BJ (cell line): ENCODE results near the gene IL10. TPM values are rescaled to one million over a fixed set of nuclear protein-coding genes. Genes with fewer than 3 reads are reported as not detected.

Experiments
- polyA plus RNA-seq: library from polyadenylated mRNA; depleted of rRNA; stranded (reverse); fragments of >200 nt; gene quantifications from 2 replicates; pipeline ENCODE4 v1.2.3, GENCODE V29; 2011; rRNA removed
- small RNA-seq: library from RNA; depleted of rRNA; stranded (forward); fragments of <200 nt; gene quantifications from one replicate; pipeline ENCODE3, GENCODE V24; 2012; ENCODE audit warnings: low replicate concordance, low read depth; ENCODE audit not compliant: insufficient read length

The IL10 gene
- polyA plus RNA-seq, 1 experiment = not detected

Small RNA genes within 50 kb of the gene (small RNA-seq; reads per million reads assigned to genes)
- not detected for gene RF00019

Other genes with a start within 250 kb of the IL10 start
- 88.7 and 97.4 TPM in 2 replicates for gene EIF2D, start 160.0 kb downstream of the IL10 start, polyA plus RNA-seq
- gene DYRK3, start 137.0 kb downstream of the IL10 start, polyA plus RNA-seq = 7.4 and 10.8 TPM in 2 replicates
- gene MAPKAPK2, start 87.6 kb downstream of the IL10 start, polyA plus RNA-seq = 65.6 and 80.1 TPM in 2 replicates
- gene IL19, start 1.7 kb downstream of the IL10 start, polyA plus RNA-seq = not detected in 2 replicates
- gene IL20, start 93.1 kb upstream of the IL10 start, polyA plus RNA-seq = not detected in 2 replicates
- gene IL24, start 124.9 kb upstream of the IL10 start, polyA plus RNA-seq = 0.10 and 0.25 TPM in 2 replicates
- gene FCMR, start 149.4 kb upstream of the IL10 start, polyA plus RNA-seq = 0.56 and 1.4 TPM in 2 replicates
- gene PIGR, start 174.0 kb upstream of the IL10 start, polyA plus RNA-seq = not detected in 2 replicates
- gene FCAMR, start 198.0 kb upstream of the IL10 start, polyA plus RNA-seq = not detected in 2 replicates